Subcutaneous abdominal adipose tissue (tissue), 5 donors: ENCODE measurements around the gene CYSTM1.
A peak's percentile ranks its signal among the peaks of the same experiment; 100 is the strongest.

Source experiments
- H3K27ac ChIP-seq: one replicate; pipeline ENCODE4 v1.7.0; 2013; ENCODE audit warnings: low read depth, mild to moderate bottlenecking, inconsistent platforms, low read length, moderate library complexity
- H3K27me3 ChIP-seq, 5 donors: one replicate each; pipeline ENCODE4 v1.7.0; 2013; ENCODE audit warnings: low read length in 5 of 5, inconsistent platforms in 1 of 5; ENCODE audit not compliant: control insufficient read depth in 5 of 5, insufficient read depth in 4 of 5
- H3K36me3 ChIP-seq, 5 donors: one replicate each; pipeline ENCODE4 v1.7.0; 2013; ENCODE audit warnings: low read length in 5 of 5; ENCODE audit not compliant: control insufficient read depth in 5 of 5, insufficient read depth in 5 of 5
- H3K4me1 ChIP-seq, 5 donors: one replicate each; pipeline ENCODE4 v1.7.0; 2013; ENCODE audit warnings: low read length in 5 of 5, mild to moderate bottlenecking in 3 of 5, moderate library complexity in 1 of 5; ENCODE audit not compliant: control insufficient read depth in 5 of 5, insufficient read depth in 5 of 5
- H3K4me3 ChIP-seq, 5 donors: one replicate each; pipeline ENCODE4 v1.7.0; 2013; ENCODE audit warnings: low read length in 5 of 5, low read depth in 1 of 5
- H3K9ac ChIP-seq, 5 donors: one replicate each; pipeline ENCODE4 v1.7.0; 2013; ENCODE audit warnings: low read length in 5 of 5, mild to moderate bottlenecking in 4 of 5, moderate library complexity in 3 of 5
- H3K9me3 ChIP-seq, 5 donors: one replicate each; pipeline ENCODE4 v1.7.0; 2013; ENCODE audit warnings: low read length in 5 of 5; ENCODE audit not compliant: control insufficient read depth in 5 of 5
- donor health status: healthy.
- donor health status: healthy.
- donor health status: healthy.
- donor health status: healthy.
- donor health status: healthy.

The CYSTM1 gene

DNA sequence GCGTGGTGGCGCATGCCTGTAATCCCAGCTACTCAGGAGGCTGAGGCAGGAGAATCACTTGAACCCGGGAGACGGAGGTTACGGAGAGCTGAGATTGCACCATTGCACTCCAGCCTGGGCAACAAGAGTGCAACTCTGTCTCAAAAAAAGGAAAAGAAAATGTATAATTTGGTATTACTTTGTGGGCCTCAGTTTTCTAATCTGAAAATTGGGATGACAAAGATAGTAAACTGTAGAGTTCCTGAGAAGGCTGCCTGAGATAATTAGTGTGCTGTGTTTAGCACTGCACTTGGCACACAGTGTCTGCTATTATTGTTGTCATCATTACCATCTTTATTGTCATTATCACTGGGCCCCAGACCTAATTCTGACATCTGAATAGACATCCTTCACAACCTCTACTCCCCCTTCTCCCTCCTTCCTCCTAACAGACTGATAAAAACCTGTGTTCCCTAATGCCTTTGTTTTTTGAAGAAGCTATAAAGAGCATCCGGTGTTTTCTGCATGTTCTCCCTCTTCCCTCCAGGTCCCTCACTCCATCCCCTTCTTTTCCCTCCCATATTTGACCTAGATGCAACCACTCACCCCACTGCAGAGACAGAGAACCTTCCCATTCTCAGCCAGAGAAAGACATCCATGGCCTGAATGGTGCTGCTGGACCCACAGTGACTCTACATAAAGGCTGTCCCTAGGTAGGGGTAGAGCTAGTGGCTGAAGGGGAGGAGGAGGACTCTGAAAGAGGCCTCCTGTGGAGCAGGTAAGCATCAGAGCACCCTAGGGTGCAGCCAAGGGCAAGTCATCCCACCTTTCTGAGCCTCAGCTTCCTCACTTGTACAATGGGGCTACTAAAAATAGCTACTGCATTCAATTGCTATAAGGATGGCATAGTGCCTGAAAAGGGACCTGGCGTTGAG, 15.7 kb upstream of the CYSTM1 start:
- H3K36me3 ChIP-seq = no peaks in the 10 kb centered on the region
- H3K27ac ChIP-seq = no peak overlapping the region
- no peak overlapping the region for H3K4me3 ChIP-seq
- peaks cover 4 to 24% (median 9%) of the 10 kb centered on the region in 5 donors for H3K4me1 ChIP-seq
- no peak overlapping the region for H3K9ac ChIP-seq
- no peaks in the 10 kb centered on the region for H3K9me3 ChIP-seq
- H3K27me3 ChIP-seq = no peaks in the 10 kb centered on the region

DNA sequence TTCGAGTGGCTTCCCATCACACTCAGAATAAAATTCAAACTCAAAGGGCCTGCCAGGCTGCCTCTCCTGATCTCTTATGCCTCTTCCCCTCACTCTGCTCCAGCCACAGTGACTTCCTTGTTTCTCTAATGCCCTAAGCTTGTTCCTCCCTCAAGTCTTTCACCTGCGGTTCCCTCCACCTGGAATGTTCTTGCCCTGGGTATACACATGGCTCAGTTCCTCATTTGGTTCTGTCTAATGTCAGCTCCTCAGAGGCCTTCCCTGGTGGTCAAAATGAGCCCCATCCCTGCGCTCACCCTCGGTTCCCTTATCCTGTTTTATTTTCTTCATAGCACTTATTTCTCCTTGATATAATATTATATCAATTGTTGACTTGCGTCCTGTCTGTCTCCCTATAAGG, 12.7 kb upstream of the CYSTM1 start:
- Histone ChIP-seq H3K9me3 (no peaks in the 10 kb centered on the region), H3K4me1 (peaks cover 2 to 20% (median 11%) of the 10 kb centered on the region in 5 donors), H3K4me3 (no peak overlapping the region), H3K27me3 (no peaks in the 10 kb centered on the region), H3K9ac (no peak overlapping the region), H3K36me3 (no peaks in the 10 kb centered on the region), H3K27ac (no peak overlapping the region)

DNA sequence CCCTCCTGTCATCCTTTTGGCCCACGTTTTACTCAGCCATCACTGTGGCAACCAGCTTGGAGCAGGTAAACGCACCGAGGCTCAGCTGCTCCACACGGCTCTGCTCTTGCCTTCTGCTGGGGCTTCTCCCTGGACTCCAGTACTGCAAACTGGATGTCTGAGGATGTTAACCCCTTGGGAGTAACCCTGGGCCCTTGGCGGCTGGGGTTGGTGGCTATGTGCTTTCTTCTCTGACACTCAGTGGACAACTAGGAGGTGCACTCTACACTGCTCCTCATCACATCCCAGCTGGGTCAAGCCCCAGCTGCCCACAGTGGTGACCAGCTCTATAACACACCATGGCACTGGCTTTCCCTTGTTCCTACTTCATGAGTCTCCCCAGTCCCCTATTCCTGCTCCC, 12.2 kb upstream of the CYSTM1 start:
- Histone ChIP-seq H3K9me3 (no peaks in the 10 kb centered on the region), H3K4me1 (peaks cover 2 to 16% (median 8%) of the 10 kb centered on the region in 5 donors), H3K36me3 (no peaks in the 10 kb centered on the region), H3K4me3 (no peak overlapping the region), H3K27ac (no peak overlapping the region), H3K27me3 (no peaks in the 10 kb centered on the region), H3K9ac (no peak overlapping the region)

DNA sequence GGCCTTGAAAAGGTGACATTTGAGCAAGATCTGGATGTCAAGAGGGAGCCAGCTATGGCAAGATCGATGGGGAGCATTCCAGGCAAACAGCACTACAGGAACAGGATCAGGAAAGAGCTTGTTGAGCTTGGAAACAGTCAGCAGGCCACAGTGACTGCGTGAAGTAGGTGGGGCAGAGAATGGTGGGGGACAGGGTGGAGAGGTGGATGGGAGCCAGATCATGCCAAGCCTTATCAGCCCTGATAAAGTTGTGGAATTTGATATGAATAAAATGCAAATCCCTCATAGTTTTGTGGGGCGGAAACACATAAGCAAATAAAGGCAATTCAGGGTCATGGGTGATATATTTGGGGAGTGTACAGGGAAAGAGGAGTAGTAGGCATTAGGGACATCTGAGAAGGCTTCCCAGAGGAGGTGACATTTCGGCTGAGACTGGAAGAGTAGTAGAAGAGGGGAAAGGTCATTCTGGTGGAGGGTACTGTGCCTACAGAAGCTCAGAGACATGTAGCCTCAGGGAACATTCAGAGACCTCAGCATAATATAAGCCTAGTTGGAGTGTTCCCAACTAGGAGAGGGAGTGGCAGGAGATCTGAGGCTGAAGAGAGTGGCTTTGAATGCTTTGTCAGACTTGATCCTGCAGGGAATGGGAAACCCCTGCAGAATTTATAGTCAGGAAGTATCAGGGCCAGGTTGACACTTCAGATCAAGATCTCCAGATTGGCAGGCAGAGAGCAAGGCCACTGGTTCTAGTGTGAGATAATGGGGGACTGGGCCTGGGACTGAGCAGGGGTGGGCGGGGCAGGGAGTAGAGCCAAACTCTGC, 9.7 kb upstream of the CYSTM1 start:
- no peak overlapping the region for H3K4me3 ChIP-seq
- no peaks in the 10 kb centered on the region for H3K9me3 ChIP-seq
- H3K27ac ChIP-seq = no peak overlapping the region
- H3K4me1 ChIP-seq = peaks cover 2 to 16% (median 8%) of the 10 kb centered on the region in 5 donors
- H3K36me3 ChIP-seq = no peaks in the 10 kb centered on the region
- no peak overlapping the region for H3K9ac ChIP-seq
- H3K27me3 ChIP-seq = no peaks in the 10 kb centered on the region

DNA sequence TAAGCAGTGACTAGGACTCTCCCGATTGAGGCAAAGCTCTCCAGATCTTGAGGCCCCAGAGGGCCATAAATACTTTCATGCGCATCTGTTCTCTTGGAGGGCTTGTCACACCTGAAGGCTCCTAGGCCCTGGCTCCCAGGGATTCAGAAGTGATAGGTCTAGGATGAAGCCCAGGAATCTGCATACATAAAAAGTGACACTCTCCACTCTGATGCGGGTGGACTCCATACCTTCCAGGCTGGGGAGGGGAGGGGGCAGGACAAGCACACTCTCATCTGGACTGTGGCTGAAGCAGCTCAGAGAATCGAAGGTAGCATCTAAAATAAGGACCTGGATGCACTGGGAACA, 9.1 kb upstream of the CYSTM1 start:
- Histone ChIP-seq H3K4me3 (no peak overlapping the region), H3K36me3 (no peaks in the 10 kb centered on the region), H3K9me3 (no peaks in the 10 kb centered on the region), H3K9ac (no peak overlapping the region), H3K27ac (no peak overlapping the region), H3K4me1 (peaks cover 2 to 16% (median 8%) of the 10 kb centered on the region in 5 donors), H3K27me3 (no peaks in the 10 kb centered on the region)

DNA sequence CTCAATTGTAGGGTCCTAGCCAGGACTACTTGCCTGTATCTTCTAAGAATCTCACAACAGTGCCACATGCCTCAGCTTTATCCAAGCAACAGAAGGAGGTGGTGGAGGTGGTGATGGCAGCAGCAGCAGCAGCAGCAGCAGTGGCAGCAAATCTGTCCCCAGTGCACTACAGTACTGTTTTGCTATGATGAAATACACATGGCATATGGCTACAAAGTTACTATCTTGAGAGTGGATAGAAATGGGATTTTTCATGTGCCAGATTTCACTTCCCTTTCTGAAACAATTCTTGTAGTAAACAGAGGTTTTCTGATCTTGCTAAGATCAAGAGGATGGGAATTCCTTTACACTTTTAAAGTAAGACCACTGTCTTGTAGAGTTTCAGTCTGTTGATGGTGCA, 8.1 kb upstream of the CYSTM1 start:
- H3K36me3 ChIP-seq = no peaks in the 10 kb centered on the region
- H3K4me1 ChIP-seq = peaks cover 2 to 16% (median 8%) of the 10 kb centered on the region in 5 donors
- no peaks in the 10 kb centered on the region for H3K9me3 ChIP-seq
- no peak overlapping the region for H3K27ac ChIP-seq
- no peak overlapping the region for H3K4me3 ChIP-seq
- H3K27me3 ChIP-seq = no peaks in the 10 kb centered on the region
- no peak overlapping the region for H3K9ac ChIP-seq

DNA sequence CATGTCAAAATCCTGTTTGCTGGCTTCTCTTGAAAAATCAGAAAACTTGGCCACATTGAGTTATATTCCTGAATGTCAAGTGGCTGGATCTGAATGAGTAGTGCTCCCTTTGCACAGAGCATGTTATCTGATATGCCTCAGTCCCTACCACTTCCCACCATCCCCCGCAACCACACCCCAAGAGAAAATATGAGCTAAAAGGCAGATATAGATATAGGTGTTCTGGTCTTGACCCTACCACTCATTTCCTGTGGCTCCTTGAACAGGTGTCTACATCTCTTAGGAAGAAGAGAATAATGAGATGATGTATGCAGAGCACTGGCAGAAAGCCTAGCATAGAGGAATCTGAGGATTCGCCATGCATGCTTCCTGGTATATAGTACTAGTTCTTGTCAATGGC, 6.6 kb upstream of the CYSTM1 start:
- Histone ChIP-seq H3K27ac (no peak overlapping the region), H3K27me3 (no peaks in the 10 kb centered on the region), H3K36me3 (peaks cover 0 to 5% (median 0%) of the 10 kb centered on the region in 5 donors), H3K4me3 (no peak overlapping the region), H3K9me3 (no peaks in the 10 kb centered on the region), H3K4me1 (peaks cover 2 to 16% (median 8%) of the 10 kb centered on the region in 5 donors), H3K9ac (no peak overlapping the region)

DNA sequence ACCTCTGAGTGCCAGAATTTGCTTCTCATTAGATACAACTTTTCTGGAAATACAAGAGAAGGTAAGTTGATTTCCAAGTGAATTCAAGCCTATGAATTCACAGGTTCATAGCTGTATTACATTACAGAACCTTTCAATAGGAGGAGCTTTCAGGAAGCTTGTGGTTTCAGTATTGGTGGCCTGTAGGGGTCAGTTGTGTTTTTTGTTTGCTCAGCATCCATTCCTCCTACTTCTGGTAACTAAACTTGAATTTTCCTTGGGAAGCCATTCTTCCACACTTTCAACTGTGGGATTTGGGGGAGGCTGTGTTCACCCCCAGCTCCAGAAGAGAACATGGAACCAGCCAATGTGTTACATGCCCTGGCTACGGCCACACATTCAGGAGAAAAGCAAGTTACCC, 5.6 kb upstream of the CYSTM1 start:
- H3K9me3 ChIP-seq = no peaks in the 10 kb centered on the region
- H3K36me3 ChIP-seq = peaks cover 0 to 5% (median 0%) of the 10 kb centered on the region in 5 donors
- no peaks in the 10 kb centered on the region for H3K27me3 ChIP-seq
- no peak overlapping the region for H3K4me3 ChIP-seq
- no peak overlapping the region for H3K27ac ChIP-seq
- peaks cover 2 to 18% (median 11%) of the 10 kb centered on the region in 5 donors for H3K4me1 ChIP-seq
- H3K9ac ChIP-seq = no peak overlapping the region

DNA sequence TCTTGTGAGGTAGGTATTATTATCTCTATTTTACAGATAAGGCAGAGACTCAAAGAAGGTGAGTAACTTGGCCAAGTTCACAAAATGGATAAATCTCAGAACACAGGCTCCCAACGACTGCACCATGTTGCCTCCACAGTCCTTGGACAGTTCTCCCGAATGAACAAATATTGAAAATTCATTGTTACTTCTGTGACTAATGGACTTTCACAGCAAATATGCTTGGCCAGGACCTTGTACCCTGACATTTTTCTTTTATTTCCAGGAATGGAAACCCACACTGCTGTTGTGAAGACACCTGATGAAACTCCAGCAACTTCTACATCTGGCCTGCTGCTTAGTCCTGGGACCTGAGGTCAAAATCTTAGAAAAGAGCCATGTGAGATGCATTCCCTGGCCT, 2.5 kb upstream of the CYSTM1 start:
- H3K27ac ChIP-seq = no peak overlapping the region
- H3K4me3 ChIP-seq = no peak overlapping the region
- no peaks in the 10 kb centered on the region for H3K9me3 ChIP-seq
- H3K9ac ChIP-seq = no peak overlapping the region
- H3K27me3 ChIP-seq = no peaks in the 10 kb centered on the region
- H3K4me1 ChIP-seq = peaks cover 2 to 25% (median 20%) of the 10 kb centered on the region in 5 donors
- H3K36me3 ChIP-seq = peaks cover 0 to 5% (median 0%) of the 10 kb centered on the region in 5 donors

DNA sequence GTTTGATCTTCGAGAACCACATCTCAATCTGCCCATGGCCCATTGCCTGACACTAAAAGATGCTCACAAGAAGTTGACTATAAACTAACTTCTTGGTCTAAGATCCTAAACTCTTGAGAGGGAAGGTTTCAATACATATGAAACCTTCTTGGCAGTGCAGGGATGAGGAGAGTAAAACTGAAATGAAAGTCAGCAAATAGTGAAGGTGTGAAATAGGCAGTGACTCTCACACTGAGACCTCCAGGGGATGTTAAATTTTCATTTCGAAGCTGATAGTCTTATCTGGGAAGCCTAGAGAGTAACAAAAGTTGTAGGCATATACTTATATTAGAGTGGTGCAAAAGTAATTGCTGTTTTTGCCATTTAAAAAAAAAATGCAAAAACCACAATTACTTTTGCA, 974 bp upstream of the CYSTM1 start:
- no peaks in the 10 kb centered on the region for H3K9me3 ChIP-seq
- peaks cover 0 to 5% (median 0%) of the 10 kb centered on the region in 5 donors for H3K36me3 ChIP-seq
- H3K4me3 ChIP-seq = no peak overlapping the region
- H3K9ac ChIP-seq = peak overlapping the region in 1 of 5 donors; percentile 100
- H3K27ac ChIP-seq = peak overlapping the region; percentile 100
- no peaks in the 10 kb centered on the region for H3K27me3 ChIP-seq
- peaks cover 2 to 35% (median 31%) of the 10 kb centered on the region in 5 donors for H3K4me1 ChIP-seq
